ENCODE measurements around the gene CSF3.
"Not testable (repeated sequence)": the region's sequence is repeated elsewhere in the genome, so short reads cannot be mapped to it uniquely, and the experiment has no call there.

The CSF3 gene

DNA sequence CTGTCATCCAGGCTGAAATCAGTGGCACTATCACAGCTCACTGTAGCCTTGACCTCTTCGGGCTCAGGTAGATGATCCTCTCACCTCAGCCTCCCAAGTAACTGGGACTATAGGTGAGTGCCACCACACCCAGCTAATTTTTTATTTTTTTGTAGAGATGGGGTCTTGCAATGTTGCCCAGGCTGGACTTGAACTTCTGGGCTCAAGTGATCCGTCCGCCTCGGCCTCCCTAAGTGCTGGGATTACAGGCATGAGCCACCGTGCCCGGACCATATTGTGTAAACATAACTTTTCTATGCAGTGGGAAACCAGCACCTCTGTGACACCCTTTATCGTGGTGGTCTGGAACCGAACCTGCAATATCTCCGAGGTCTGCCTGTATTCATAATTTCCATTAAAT lies 11.2 kb upstream of the CSF3 start:
- Histone ChIP-seq H3K4me1 (ENCODE audit: control insufficient read depth in 1 of 2, insufficient read depth in 2 of 2, low read length in 2 of 2) (no peaks in the 10 kb centered on the region), H3K14ac (ENCODE audit: low read length) (no peak overlapping the region)

DNA sequence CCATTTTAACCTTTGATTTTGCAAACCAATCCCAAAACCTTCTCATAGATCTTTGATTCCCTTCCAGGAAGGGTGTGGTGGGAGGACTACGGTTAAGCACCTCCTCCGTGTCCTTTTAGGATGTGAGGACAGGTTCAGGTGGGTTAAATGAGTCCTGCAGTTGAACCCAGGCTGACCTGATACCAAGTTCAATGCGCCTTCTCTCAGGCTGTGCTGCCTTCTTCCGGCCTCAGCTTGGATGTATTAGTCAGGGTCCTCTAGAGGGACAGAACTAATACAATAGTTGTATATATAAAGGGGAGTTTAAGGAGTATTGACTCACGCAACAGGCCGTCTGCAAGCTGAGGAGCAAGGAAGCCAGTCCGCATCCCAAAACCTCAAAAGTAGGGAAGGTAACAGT lies 10.5 kb upstream of the CSF3 start:
- Histone ChIP-seq H3K9ac (ENCODE audit: low read length) (no peak overlapping the region), H2AK5ac (ENCODE audit: low read length) (no peak overlapping the region), H4K91ac (ENCODE audit: low read depth, low read length) (no peak overlapping the region), H4K12ac (ENCODE audit: low read depth, low read length) (no peak overlapping the region), H3K4me3 (ENCODE audit: low read depth, low read length) (no peak overlapping the region), H2BK12ac (ENCODE audit: low read length) (no peak overlapping the region), H3K79me1 (ENCODE audit: low read length) (no peaks in the 10 kb centered on the region), H3K4me1 (ENCODE audit: control insufficient read depth in 1 of 2, insufficient read depth in 2 of 2, low read length in 2 of 2) (no peaks in the 10 kb centered on the region), H3K18ac (ENCODE audit: low read length) (no peak overlapping the region), H2BK5ac (ENCODE audit: low read depth, low read length, poor library complexity) (no peak overlapping the region), H3K9me3 (ENCODE audit: insufficient read depth, low read depth, low read length) (peaks cover 3% of the 10 kb centered on the region), H2AFZ (ENCODE audit: insufficient read depth, low read length, poor library complexity) (no peak overlapping the region), H3K36me3 (ENCODE audit: control insufficient read depth in 1 of 2, insufficient read depth in 2 of 2, low read length in 2 of 2) (no peaks in the 10 kb centered on the region), H3K27ac (ENCODE audit: low read depth, low read length) (no peak overlapping the region), H3K14ac (ENCODE audit: low read length) (no peak overlapping the region), H2BK120ac (ENCODE audit: insufficient read depth, low read length, poor library complexity) (no peak overlapping the region), H3K27me3 (ENCODE audit: insufficient read depth, low read length) (no peaks in the 10 kb centered on the region), H4K8ac (ENCODE audit: low read depth, low read length) (no peak overlapping the region), H3K4ac (ENCODE audit: low read depth, low read length) (no peak overlapping the region), H3K79me2 (ENCODE audit: control insufficient read depth, insufficient read depth, low read length, poor library complexity) (no peaks in the 10 kb centered on the region), H3K4me2 (ENCODE audit: low read length) (no peak overlapping the region), H3K23ac (ENCODE audit: low read length) (peak overlapping the region; percentile 13)
- WGBS (ENCODE audit: extremely low coverage, insufficient coverage, insufficient read length): no CpG with 5 or more reads among the region's 7 CpGs
- no peak for DNase-seq

More for the DNA sequence above, 11.2 kb upstream of the CSF3 start:
- no peak overlapping the region for H2AFZ ChIP-seq (ENCODE audit: insufficient read depth, low read length, poor library complexity)
- no peak overlapping the region for H3K4me2 ChIP-seq (ENCODE audit: low read length)
- no CpG with 5 or more reads among the region's 9 CpGs for WGBS (ENCODE audit: extremely low coverage, insufficient coverage, insufficient read length)
- H4K12ac ChIP-seq (ENCODE audit: low read depth, low read length): no peak overlapping the region
- no peak overlapping the region for H2BK12ac ChIP-seq (ENCODE audit: low read length)
- no peaks in the 10 kb centered on the region for H3K27me3 ChIP-seq (ENCODE audit: insufficient read depth, low read length)
- no peaks in the 10 kb centered on the region for H3K79me1 ChIP-seq (ENCODE audit: low read length)
- H3K18ac ChIP-seq (ENCODE audit: low read length): no peak overlapping the region
- no peak overlapping the region for H3K4me3 ChIP-seq (ENCODE audit: low read depth, low read length)
- H4K8ac ChIP-seq (ENCODE audit: low read depth, low read length): no peak overlapping the region
- H4K91ac ChIP-seq (ENCODE audit: low read depth, low read length): no peak overlapping the region
- H2BK5ac ChIP-seq (ENCODE audit: low read depth, low read length, poor library complexity): no peak overlapping the region
- no peak overlapping the region for H2BK120ac ChIP-seq (ENCODE audit: insufficient read depth, low read length, poor library complexity)
- H3K9me3 ChIP-seq (ENCODE audit: insufficient read depth, low read depth, low read length): peaks cover 3% of the 10 kb centered on the region
- H3K23ac ChIP-seq (ENCODE audit: low read length): no peak overlapping the region
- no peak for DNase-seq
- H3K4ac ChIP-seq (ENCODE audit: low read depth, low read length): no peak overlapping the region
- H3K36me3 ChIP-seq (ENCODE audit: control insufficient read depth in 1 of 2, insufficient read depth in 2 of 2, low read length in 2 of 2): no peaks in the 10 kb centered on the region
- no peak overlapping the region for H3K27ac ChIP-seq (ENCODE audit: low read depth, low read length)
- H3K79me2 ChIP-seq (ENCODE audit: control insufficient read depth, insufficient read depth, low read length, poor library complexity): no peaks in the 10 kb centered on the region
- no peak overlapping the region for H2AK5ac ChIP-seq (ENCODE audit: low read length)
- no peak overlapping the region for H3K9ac ChIP-seq (ENCODE audit: low read length)

DNA sequence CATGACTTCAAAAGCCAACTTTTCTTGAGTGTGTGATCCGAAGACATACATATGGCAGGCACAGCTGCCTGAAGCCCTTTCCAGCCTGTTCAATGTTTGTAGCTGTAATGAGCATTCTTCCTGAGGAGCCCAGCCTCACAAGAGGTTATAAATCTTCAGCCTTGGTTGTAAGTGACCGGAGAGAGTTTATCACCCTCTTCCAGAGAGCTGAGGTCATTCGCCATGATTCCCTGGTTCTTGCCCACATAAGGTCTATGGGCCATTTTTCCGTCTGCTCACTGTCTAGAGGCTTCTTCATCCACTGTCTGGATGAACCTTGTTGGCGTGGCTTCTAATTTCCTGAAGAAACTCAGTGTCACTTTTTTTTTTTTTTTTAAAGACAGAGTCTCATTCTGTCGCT lies 9.7 kb upstream of the CSF3 start:
- no peak overlapping the region for H3K9ac ChIP-seq (ENCODE audit: low read length)
- H3K23ac ChIP-seq (ENCODE audit: low read length): no peak overlapping the region
- H4K91ac ChIP-seq (ENCODE audit: low read depth, low read length): no peak overlapping the region
- H3K9me3 ChIP-seq (ENCODE audit: insufficient read depth, low read depth, low read length): peaks cover 3% of the 10 kb centered on the region
- no peak overlapping the region for H3K4me2 ChIP-seq (ENCODE audit: low read length)
- H2AFZ ChIP-seq (ENCODE audit: insufficient read depth, low read length, poor library complexity): no peak overlapping the region
- no peak overlapping the region for H3K18ac ChIP-seq (ENCODE audit: low read length)
- no peak for DNase-seq
- H2AK5ac ChIP-seq (ENCODE audit: low read length): no peak overlapping the region
- no CpG with 5 or more reads among the region's 6 CpGs for WGBS (ENCODE audit: extremely low coverage, insufficient coverage, insufficient read length)
- H2BK120ac ChIP-seq (ENCODE audit: insufficient read depth, low read length, poor library complexity): no peak overlapping the region
- H2BK12ac ChIP-seq (ENCODE audit: low read length): no peak overlapping the region
- H4K8ac ChIP-seq (ENCODE audit: low read depth, low read length): no peak overlapping the region
- H3K79me1 ChIP-seq (ENCODE audit: low read length): no peaks in the 10 kb centered on the region
- H3K4me1 ChIP-seq (ENCODE audit: control insufficient read depth in 1 of 2, insufficient read depth in 2 of 2, low read length in 2 of 2): no peaks in the 10 kb centered on the region
- no peak overlapping the region for H3K27ac ChIP-seq (ENCODE audit: low read depth, low read length)
- no peak overlapping the region for H2BK5ac ChIP-seq (ENCODE audit: low read depth, low read length, poor library complexity)
- H3K4ac ChIP-seq (ENCODE audit: low read depth, low read length): no peak overlapping the region
- H3K4me3 ChIP-seq (ENCODE audit: low read depth, low read length): no peak overlapping the region
- no peaks in the 10 kb centered on the region for H3K27me3 ChIP-seq (ENCODE audit: insufficient read depth, low read length)
- no peak overlapping the region for H3K14ac ChIP-seq (ENCODE audit: low read length)
- H3K36me3 ChIP-seq (ENCODE audit: control insufficient read depth in 1 of 2, insufficient read depth in 2 of 2, low read length in 2 of 2): no peaks in the 10 kb centered on the region
- H4K12ac ChIP-seq (ENCODE audit: low read depth, low read length): no peak overlapping the region
- H3K79me2 ChIP-seq (ENCODE audit: control insufficient read depth, insufficient read depth, low read length, poor library complexity): no peaks in the 10 kb centered on the region

DNA sequence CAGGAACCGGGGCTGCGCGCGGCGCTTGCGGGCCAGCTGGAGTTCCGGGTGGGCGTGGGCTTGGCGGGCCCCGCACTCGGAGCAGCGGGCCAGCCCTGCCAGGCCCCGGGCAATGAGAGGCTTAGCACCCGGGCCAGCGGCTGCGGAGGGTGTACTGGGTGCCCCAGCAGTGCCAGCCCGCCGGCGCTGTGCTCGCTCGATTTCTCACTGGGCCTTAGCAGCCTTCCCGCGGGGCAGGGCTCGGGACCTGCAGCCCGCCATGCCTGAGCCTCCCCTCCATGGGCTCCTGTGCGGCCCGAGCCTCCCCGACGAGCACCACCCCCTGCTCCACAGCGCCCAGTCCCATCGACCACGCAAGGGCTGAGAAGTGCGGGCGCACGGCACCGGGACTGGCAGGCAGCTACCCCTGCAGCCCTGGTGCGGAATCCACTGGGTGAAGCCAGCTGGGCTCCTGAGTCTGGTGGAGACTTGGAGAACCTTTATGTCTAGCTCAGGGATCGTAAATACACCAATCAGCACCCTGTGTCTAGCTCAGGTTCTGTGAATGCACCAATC lies 4.2 kb upstream of the CSF3 start:
- not testable (repeated sequence) for H4K91ac ChIP-seq (ENCODE audit: low read depth, low read length); H3K27ac ChIP-seq (ENCODE audit: low read depth, low read length); H4K8ac ChIP-seq (ENCODE audit: low read depth, low read length); H3K79me2 ChIP-seq (ENCODE audit: control insufficient read depth, insufficient read depth, low read length, poor library complexity); H3K18ac ChIP-seq (ENCODE audit: low read length); H3K23ac ChIP-seq (ENCODE audit: low read length); H3K9ac ChIP-seq (ENCODE audit: low read length); H3K36me3 ChIP-seq (ENCODE audit: control insufficient read depth in 1 of 2, insufficient read depth in 2 of 2, low read length in 2 of 2); H2BK12ac ChIP-seq (ENCODE audit: low read length); H3K27me3 ChIP-seq (ENCODE audit: insufficient read depth, low read length); DNase-seq; H3K4me1 ChIP-seq (ENCODE audit: control insufficient read depth in 1 of 2, insufficient read depth in 2 of 2, low read length in 2 of 2); H4K12ac ChIP-seq (ENCODE audit: low read depth, low read length); H2BK120ac ChIP-seq (ENCODE audit: insufficient read depth, low read length, poor library complexity); H3K4ac ChIP-seq (ENCODE audit: low read depth, low read length); H3K14ac ChIP-seq (ENCODE audit: low read length); H3K4me2 ChIP-seq (ENCODE audit: low read length); H3K9me3 ChIP-seq (ENCODE audit: insufficient read depth, low read depth, low read length); H2AK5ac ChIP-seq (ENCODE audit: low read length); H2BK5ac ChIP-seq (ENCODE audit: low read depth, low read length, poor library complexity); H2AFZ ChIP-seq (ENCODE audit: insufficient read depth, low read length, poor library complexity); H3K79me1 ChIP-seq (ENCODE audit: low read length); H3K4me3 ChIP-seq (ENCODE audit: low read depth, low read length)
- no CpG with 5 or more reads among the region's 38 CpGs for WGBS (ENCODE audit: extremely low coverage, insufficient coverage, insufficient read length)

All from trophoblast cell (in vitro differentiated cells and primary cell).